Renal cortex interstitium (tissue), 11 donors: Measurements from ENCODE around the gene KLHL30. TPM values are rescaled to one million over a fixed set of nuclear protein-coding genes. Genes with fewer than 3 reads are reported as not detected.
A peak's percentile ranks its signal among the peaks of the same experiment; 100 is the strongest.

Source experiments
- DNase-seq, 11 donors: peaks; one replicate each; pipeline ENCODE4 v3.0.0-alpha.2; 2013; ENCODE audit warnings: low read depth in 9 of 11, low spot score in 4 of 11; ENCODE audit errors: extremely low read depth in 1 of 11
- polyA plus RNA-seq, 3 donors: library from polyadenylated mRNA; unstranded; fragments of 120-200 nt; gene quantifications; one replicate each; pipeline ENCODE4 v1.2.1, GENCODE V29; 2013; ENCODE audit not compliant: insufficient read length in 3 of 3

The KLHL30 gene
- polyA plus RNA-seq, 3 donors: 0.34 to 0.94 (median 0.45) TPM

GRCh38 chr2:238127165-238128060 is 11.1 kb upstream of the KLHL30 start:
- peak in 2 of 11 donors; percentile 49 to 62 for DNase-seq

DNA sequence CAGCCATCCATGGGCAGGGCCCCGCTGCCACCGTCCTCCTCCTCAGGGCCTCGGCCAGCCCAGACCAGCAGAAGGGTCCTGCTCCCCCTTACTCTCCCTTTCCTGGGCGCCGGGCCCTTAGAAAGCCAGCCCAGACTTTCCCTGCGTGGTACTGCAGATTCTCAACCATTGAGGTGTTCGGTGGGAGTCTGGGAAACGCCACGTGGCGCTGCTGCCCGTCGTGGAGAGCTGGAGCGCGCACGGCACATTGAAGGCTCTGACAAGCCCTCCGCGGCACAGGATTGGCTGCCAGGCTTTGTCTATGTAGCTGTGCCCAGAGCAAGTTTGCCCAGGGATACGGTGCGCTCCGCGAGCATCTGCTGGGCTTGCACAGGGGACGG is 10.4 kb upstream of the KLHL30 start:
- DNase-seq: no peak

GRCh38 chr2:238128534-238129001 is 9.9 kb upstream of the KLHL30 start:
- no peak for DNase-seq

DNA sequence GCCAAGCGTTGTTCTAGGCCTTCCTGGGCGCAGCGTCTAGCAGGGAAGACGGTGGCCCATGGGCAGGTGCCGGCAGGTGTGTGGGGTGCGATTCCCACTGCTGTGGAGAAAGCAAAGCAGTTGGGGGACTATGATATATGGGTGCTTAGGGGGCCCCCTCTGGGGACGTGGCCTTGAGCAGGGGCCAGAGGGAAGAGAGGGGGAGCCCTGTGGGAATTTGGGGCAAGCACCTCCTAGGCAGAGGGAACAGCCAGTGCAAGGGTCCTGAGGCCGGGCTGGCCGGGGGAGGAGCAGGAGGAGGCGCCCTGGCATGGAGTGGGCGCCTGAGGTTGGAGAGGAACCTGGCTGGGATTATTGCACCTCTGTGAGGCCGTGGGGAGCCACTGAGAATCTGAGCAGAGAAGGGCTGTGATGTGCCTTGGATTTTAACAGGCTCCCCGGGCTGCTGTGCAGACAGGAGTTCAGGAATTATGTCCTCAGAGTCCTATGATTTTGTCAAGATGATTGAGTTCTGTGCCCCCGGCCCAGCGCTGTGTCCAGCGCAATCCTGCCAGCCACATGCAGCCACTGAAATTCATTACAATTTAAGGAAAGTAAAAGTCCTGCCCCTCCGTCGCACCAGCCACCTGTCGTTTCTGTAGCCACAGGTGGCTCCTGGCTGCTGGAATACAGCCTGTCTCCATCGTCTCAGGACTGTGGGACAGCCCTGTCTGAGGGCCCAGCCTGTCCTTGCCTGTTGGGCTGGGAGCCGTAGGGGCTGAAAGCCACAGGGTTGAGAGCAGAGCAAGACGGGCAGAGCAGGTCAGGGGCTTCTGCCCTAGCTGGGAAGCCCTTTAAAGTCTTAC is 9.1 kb upstream of the KLHL30 start:
- no peak for DNase-seq

GRCh38 chr2:238130111-238130695 is 8.3 kb upstream of the KLHL30 start:
- no peak for DNase-seq

- no peak for DNase-seq
Measured at GRCh38 chr2:238130696-238131628, 7.5 kb upstream of the KLHL30 start.

- no peak for DNase-seq
Measured at GRCh38 chr2:238131761-238132462, 6.6 kb upstream of the KLHL30 start.

GRCh38 chr2:238132463-238133450 is 5.7 kb upstream of the KLHL30 start:
- DNase-seq: no peak

DNA sequence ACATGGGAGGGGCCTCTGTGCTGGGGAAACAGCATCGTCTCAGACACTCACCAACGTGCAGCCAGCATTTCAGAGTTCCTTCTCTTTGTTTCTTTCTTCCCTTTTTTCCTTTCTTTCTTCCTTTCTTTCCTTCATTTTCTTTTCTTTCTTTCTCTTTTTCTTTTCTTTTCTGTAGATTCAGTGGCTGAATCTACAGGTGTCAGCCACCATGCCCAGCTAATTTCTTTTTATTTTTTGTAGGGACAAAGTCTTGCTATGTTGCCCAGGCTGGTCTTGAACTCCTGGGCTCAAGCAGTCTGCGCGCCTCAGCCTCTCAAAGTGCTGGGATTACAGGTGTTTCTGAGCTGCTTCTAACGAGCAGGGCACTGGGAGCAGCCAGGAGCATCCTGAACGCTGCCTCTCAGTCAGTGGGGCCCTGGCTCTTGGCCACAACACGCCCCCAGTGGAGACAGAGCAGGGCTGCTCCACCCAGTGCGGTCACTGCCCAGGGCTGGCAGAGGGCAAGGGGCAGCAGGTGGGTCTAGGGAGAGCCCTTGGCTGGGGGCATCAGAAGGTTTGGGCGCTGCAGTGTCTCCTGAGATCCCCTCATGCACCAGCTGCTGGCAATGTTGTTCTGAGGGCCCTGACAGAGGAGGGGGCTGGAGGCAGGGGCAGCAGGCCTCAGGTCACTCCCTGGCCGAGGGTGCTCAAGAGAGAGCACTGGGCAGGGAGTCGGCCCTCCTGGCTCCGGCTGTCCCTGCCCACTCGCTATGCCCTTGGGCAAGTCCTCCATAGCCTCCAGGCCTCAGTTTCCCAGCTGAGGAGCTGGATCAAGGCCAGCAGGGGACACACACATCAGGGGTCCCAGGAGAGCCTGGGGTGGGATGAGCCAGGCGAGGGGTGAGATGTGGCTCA is 4.7 kb upstream of the KLHL30 start:
- DNase-seq: no peak

GRCh38 chr2:238134393-238134785 is 4.1 kb upstream of the KLHL30 start:
- no peak for DNase-seq

GRCh38 chr2:238135601-238136150 is 2.8 kb upstream of the KLHL30 start:
- no peak for DNase-seq

DNA sequence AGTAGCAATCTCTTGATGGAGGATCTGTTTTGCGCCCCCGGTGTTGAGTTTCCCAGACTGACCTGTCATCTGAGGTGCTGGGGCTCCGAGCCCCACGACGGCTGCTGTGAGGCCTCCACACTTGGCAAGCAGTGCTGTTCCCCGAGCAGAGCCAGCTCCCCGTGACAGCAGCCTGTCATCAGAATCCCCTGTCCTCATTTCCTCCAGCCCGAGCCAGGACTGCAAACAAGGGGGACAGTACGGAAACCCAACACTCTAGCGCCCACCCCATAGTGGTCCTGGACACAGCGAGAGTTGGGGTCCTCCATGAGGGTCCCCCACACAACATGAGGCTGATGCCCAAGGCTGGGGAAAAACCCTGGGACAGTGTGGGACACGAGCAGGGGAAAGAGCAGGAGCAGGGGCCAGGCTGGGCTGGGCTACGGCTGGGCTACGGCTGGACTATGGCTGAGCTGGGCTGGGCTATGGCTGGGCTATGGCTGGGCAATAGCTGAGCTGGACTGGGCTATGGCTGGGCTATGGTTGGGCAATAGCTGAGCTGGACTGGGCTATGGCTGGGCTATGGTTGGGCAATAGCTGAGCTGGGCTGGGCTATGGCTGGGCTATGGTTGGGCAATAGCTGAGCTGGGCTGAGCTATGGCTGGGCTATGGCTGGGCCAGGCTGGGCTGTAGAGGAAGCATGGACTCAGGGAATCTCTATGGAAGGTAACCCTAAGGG is 1.5 kb upstream of the KLHL30 start:
- no peak for DNase-seq

DNA sequence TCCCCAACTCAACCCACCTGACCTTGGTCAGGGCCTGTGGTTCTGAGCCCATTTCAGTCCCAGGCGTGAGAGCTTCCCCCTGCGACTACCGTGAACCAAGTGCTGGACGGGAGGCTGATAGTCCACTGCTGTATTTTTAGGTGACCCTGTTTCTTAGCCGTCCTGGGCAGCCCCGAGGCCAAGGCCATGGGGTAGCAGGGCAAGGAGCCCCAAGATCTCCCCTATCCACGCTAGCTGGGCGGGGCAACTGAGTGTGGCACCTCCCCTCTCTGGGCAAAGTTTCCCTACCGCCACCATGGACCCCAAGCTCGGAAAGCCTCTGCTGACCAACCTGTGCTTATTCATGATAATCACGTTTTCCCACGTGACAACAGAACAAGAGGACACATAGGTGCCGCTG is 583 bp upstream of the KLHL30 start:
- DNase-seq: no peak

GRCh38 chr2:238139196-238140039 is 950 bp downstream of the KLHL30 start:
- no peak for DNase-seq
